ENCODE results near the gene IKBKE. TPM values are rescaled to one million over a fixed set of nuclear protein-coding genes. Genes with fewer than 3 reads are reported as not detected.
A peak's percentile ranks its signal among the peaks of the same experiment; 100 is the strongest.

The IKBKE gene
- total RNA-seq, 1 donor from 2014 or later = 0.46 TPM

DNA sequence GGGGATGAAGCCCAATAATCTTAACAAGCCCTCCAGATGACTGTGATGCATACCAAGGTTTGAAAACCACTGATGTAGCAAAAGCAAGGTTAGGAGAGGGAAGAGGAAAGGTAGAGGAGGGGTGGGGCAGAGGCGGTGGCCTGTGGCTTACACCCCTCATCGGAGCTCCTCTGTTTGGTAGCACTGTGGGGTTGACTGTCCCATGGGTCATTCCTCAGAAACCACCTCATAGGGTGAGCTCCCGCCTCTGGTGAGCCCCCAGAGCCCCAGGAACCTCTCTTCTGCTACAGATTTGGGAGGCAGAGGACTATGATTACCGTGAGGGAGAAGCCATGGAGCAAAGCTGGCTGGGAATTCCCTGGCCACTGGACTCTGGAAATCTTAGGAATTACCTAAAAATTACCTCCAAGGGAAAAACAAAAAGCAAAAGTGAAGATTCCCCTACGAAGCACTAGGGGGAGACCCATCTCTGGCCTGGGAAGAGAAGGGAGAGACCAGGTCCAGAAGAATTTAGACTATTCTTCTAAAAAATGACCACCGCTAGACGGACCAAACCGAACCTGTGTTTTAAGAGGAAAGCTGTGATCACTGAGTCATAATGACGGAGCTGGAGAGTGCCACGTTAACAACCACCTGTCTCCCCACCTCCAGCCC lies 35.6 kb downstream of the IKBKE start:
- intact Hi-C loops (cut with DNase I) = no loop called here
- DNase-seq (no peak), ATAC-seq (ENCODE audit: poor library complexity) (no peak)

GRCh38 chr1:206506405-206507283 lies 36.4 kb downstream of the IKBKE start:
- intact Hi-C loops (cut with DNase I) = no loop called here
- peak; percentile 31 for ATAC-seq (ENCODE audit: poor library complexity)
- DNase-seq = peak; percentile 53

GRCh38 chr1:206507284-206508129 lies 37.2 kb downstream of the IKBKE start, which contains the start of gene RASSF5:
TSS of gene RASSF5 (plus strand) at chr1:206507531. CDS start at chr1:206507603, 72 bp downstream.
- intact Hi-C loops (cut with DNase I) = no loop called here
- ATAC-seq (ENCODE audit: poor library complexity) (peak; percentile 93), DNase-seq (peak; percentile 92)

GRCh38 chr1:206508130-206508889 lies 38.0 kb downstream of the IKBKE start:
- no peak for ATAC-seq (ENCODE audit: poor library complexity)
- intact Hi-C loops (cut with DNase I) = no loop called here

DNA sequence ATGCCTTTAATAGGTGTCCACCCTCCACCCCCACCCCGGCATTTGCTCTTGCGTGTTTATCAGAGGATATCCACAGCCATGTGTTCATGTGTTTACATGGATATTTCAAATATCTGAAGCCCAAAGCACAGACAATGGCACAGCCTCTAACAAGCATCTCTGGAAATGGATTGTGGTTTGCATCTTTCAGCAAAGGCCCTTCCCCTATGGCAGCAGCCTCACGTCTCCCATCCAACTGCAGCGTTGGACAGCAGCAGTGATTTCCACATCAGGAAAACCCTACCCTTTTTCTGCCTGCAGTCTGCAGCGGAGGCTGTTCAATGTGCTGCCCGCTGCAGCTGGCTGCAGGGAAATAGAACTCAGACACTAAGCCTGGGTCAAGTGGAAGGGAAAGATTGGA lies 38.7 kb downstream of the IKBKE start:
- intact Hi-C loops (cut with DNase I) = no loop called here
- no peak for ATAC-seq (ENCODE audit: poor library complexity)

More at GRCh38 chr1:206508130-206508889, 38.0 kb downstream of the IKBKE start:
- DNase-seq = no peak

DNA sequence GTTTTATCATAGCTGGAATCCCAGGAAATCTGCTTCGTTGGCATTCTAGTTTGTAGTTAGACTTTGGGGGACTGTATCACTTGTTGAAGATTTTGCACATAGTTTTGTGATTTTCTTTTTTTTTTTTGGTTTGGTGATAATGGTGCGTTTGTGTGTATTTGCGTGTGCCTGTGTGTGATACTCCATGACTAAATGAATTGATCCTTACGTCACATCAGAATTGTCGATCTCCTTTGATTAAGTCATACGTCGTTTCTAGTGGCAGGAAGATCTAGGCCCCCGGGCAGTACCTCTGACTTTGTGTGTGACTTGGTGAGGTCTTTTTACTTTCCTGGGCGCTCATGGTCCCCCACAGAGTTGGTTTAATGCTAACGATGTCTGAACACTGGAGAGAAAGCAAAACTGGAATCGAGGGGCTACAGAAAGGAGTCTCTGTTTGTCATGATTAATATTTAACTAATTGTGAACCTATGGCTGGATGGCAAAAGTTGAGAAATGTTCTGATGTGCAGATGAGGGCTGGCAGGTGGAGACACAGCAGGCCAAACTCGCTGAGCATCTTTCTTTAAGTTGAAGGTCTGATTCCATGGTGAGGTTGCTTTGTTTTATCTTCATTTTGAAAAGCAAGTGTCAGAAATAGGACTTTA lies 39.5 kb downstream of the IKBKE start:
- no peak for ATAC-seq (ENCODE audit: poor library complexity)
- intact Hi-C loops (cut with DNase I) = no loop called here
- no peak for DNase-seq

More for the DNA sequence above, 38.7 kb downstream of the IKBKE start:
- no peak for DNase-seq

DNA sequence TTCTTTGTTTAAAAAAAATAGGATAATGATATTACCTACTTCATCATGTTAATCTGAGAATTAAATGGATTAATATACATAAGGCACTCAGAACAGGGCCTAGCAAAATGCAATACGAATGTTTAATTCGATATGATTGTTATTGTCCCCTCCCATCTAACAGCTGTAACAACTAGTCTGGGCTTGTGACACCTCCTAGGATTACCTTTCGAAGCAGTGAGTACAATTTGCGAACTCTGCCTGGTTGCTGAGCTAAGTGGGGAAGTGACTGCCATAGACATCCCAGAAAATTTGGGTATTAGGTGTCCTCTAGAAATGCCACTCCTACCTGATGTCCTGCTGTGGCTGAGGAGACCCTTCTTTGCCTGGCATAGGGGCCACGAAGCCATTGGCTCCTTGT lies 40.1 kb downstream of the IKBKE start:
- no peak for ATAC-seq (ENCODE audit: poor library complexity)
- no peak for DNase-seq
- intact Hi-C loops (cut with DNase I) = no loop called here

DNA sequence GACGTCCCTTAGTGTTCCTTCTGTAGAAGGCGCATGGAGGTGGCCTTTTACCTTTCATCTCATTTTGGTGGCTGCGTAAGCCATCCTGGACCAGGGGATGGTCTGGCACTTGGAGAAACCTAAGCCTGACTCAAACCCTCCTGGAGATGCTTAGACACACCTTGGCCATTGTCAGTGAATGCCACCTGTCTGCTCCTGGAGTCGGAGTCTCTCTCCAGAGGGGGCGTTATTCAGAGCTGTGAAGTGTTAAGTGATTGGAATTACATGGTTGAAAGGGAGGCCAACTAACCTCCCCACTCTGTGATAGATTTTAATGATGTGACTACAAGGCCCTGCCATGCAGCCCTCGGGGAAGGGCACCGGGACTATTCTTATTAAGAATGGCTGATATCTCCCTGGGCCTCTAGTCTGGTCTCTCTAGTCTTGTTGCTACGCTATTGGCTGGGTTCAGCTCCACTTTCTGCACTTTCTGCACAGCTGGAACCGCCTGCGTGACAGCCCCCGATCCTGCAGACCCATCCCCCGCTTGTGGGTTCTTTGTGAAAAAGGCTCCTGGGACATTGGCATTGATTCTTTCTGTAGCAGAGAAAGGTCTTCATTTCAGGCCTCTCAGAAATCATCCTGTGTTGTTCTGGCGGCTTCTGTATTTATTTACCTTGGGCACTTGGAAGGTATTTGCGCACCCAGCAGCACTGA lies 41.2 kb downstream of the IKBKE start:
- DNase-seq = no peak
- no peak for ATAC-seq (ENCODE audit: poor library complexity)
- intact Hi-C loops (cut with DNase I) = no loop called here

DNA sequence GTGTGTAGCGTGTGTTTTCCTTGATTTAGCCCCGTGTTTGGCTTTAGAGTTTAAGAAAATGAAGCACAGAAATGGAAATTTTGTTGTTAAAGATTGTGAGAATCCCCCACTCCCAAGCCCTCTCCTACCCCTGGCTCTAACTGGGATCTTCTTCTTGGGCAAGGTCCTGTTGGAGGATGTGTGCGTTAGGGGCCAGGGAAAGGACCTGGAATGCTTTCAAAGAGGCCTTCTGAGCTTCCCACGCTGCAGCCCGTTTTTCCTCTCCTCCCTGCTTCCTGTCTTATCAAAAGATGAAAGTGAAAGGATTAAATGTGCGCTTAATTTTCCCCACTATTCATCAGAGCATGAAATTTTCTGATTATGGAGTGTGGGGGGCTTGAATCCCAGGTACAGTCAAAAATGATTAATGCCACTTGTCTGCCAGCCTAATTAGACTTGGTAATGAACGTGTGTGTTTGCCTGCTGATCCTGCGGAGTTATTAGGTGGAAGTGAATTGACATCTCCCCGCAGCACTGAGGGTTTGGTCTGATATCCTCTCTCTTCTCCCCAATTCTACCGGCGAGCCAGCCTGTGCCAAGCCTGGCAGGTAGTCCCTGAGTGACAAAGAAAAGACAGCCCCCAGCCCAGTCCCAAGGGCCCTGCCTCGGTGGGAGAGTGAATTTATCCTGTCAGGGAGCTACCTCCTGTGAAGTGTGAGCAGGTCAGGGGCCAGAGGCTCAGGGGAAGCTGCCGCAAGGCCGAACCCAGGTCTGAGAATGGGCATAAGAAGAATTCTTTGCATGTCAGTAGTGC lies 42.0 kb downstream of the IKBKE start:
- intact Hi-C loops (cut with DNase I) = no loop called here
- ATAC-seq (ENCODE audit: poor library complexity) = no peak
- no peak for DNase-seq

DNA sequence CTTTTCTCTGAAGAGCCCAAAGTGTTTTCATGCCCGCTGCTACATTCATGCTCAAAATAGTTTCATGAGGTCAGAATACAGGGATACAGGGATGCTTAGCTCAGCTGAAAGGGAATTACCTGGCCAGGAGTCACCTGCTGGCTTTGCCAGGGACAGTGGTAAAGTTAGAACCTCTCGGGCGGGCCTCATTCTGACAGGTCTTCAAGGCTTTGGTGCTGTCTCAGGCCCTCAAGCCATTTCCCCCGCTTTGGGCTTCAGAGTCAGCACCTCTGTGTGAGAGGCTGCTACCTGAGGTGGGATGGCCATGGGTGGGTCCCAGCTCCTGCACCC lies 42.5 kb downstream of the IKBKE start:
- no peak for DNase-seq
- intact Hi-C loops (cut with DNase I) = no loop called here

GRCh38 chr1:206513312-206514111 lies 43.2 kb downstream of the IKBKE start:
- ATAC-seq (ENCODE audit: poor library complexity) (peak; percentile 81), DNase-seq (peak; percentile 83)
- intact Hi-C loops (cut with DNase I) = no loop called here

More for the DNA sequence above, 42.5 kb downstream of the IKBKE start:
- no peak for ATAC-seq (ENCODE audit: poor library complexity)

GRCh38 chr1:206514813-206515387 lies 44.6 kb downstream of the IKBKE start:
- intact Hi-C loops (cut with DNase I) = no loop called here
- no peak for DNase-seq
- ATAC-seq (ENCODE audit: poor library complexity) = no peak

DNA sequence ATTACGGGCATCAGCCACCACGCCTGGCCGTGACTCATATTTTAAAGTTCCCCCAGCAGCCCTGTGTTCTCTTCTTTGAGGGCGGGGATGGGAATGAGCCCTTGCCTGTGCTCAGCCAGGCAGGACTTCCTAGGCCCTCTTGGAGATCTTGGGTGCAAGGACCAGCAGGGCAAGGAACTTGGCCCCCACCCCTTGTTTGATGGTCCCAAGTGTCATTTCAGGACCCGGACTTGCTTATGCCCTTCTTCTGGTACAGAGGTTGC lies 46.4 kb downstream of the IKBKE start:
- ATAC-seq (ENCODE audit: poor library complexity) (no peak), DNase-seq (no peak)
- intact Hi-C loops (cut with DNase I) = no loop called here

GRCh38 chr1:206517784-206518183 lies 47.5 kb downstream of the IKBKE start:
- no peak for DNase-seq
- ATAC-seq (ENCODE audit: poor library complexity) = no peak
- intact Hi-C loops (cut with DNase I) = no loop called here

GRCh38 chr1:206518206-206518605 lies 47.9 kb downstream of the IKBKE start:
- ATAC-seq (ENCODE audit: poor library complexity) = no peak
- intact Hi-C loops (cut with DNase I) = no loop called here
- DNase-seq = no peak

GRCh38 chr1:206518743-206519142 lies 48.5 kb downstream of the IKBKE start:
- no peak for ATAC-seq (ENCODE audit: poor library complexity)
- intact Hi-C loops (cut with DNase I) = no loop called here
- DNase-seq = no peak

All from Right ventricle myocardium superior (tissue), 1 donor.